Fibroblast of skin of right quadriceps (primary cell): ENCODE data around the gene DLX4.

Experiments
- DNase-seq: peaks from one replicate; pipeline ENCODE4 v3.0.0-alpha.2; 2013

Gene DLX4

DNA sequence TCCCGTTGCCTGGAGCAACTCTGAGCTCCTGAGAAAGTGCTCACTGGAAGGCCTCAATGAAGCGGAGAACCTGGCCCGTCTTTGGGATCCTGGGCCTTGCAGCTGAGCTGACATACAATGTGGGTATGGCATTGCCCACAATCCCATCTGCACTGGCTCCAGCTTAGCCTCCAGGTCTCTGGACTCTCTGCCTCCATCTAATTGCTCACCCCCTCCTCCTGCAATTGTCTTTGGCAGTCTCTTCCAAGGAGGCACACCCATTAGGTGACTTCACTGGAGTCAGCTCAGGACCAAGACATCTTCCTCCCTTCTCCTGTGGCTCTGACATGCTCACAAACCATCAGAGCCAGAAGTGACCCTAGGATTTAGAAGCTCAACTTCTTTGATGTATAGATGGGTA, 1.5 kb downstream of the DLX4 start:
- DNase-seq, result no peak

- DNase-seq, result no peak
These were observed 2.3 kb downstream of the DLX4 start for GRCh38 chr17:49971199-49971847.

DNA sequence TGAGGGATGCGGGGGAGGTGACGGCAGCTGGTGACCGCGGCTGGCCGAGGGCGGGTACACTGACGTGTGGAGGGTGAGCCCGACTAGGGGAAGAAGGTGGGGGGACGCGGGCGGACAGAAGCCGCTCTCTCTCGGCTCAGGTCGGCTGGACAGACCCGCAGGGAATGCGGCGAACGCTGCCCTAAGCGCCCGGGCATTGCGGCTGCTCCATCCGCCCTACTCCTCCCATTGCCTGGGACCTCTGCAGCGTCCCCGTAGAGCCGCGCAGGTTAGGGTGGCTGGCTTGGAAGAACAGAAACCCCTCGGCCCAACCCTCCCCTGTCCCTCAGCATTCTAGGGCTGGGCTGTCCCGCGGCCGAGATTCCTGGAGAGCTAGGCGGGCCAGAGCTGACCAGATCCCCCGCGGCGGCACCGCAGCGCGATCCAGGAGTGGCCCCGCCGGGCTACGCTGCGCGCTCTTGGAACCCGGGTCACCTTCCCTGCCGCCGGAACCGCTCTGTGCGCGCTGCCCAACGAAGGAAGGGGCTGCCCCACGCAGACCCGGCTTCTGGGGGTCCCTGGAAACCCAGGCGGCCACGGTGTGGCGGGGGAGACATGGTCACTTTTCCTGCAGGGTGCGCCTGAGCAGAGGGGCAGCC, 3.0 kb downstream of the DLX4 start:
- DNase-seq, result no peak

DNA sequence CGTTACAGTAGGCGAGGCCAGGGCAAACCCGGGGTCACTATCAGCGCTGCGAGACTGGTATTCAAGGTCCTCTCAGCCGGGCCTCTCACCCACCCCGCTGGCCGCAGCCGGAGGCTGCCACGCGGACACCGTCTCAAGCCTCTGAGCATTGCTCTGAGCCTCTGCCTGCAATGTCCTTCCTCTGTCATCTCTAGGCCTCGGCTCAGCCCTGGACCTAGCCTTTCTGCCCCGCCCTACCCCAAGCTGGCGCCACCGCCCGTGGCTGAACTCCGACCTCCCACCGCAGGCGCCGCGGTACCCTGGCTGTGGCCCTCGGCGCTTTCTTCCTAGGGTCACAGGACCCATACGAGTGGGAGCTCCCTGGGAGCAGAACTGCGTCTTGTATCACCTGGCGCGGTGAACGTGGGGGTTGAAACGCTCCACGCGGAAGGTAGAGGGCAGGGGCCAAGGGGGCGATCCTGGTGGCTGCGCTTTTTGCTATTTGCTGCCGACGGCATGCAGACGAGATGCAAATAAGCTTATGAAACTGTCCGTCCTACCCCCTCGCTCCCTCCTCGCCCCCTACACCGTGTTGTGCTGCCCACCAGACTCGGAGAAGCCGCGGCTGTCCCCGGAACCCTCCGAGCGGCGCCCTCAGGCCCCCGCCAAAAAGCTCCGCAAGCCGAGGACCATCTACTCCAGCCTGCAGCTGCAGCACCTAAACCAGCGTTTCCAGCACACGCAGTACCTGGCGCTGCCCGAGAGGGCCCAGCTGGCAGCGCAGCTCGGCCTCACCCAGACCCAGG, 3.7 kb downstream of the DLX4 start:
- DNase-seq, result no peak

DNA sequence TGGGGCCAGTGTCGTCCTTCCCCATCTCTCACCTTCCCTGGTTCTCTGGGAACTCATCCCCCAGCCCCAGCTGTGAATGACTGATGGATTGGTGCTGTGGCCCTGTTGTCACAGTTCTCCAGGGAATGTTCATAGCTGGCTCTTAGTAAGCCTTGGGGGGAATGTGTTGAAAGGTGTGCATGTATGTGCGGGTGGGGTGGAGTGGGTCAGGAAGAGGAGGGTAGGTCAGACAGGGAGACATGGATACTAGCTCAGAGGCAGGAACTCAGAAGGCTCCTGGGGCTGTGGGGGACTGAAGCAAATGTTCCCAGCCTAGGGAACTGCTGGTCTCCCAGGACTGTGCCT, 4.3 kb downstream of the DLX4 start:
- DNase-seq, result no peak

- no peak for DNase-seq
These were observed 6.5 kb downstream of the DLX4 start for GRCh38 chr17:49975531-49975930.

- DNase-seq, result no peak
These were observed 7.3 kb downstream of the DLX4 start for GRCh38 chr17:49976163-49976827.

DNA sequence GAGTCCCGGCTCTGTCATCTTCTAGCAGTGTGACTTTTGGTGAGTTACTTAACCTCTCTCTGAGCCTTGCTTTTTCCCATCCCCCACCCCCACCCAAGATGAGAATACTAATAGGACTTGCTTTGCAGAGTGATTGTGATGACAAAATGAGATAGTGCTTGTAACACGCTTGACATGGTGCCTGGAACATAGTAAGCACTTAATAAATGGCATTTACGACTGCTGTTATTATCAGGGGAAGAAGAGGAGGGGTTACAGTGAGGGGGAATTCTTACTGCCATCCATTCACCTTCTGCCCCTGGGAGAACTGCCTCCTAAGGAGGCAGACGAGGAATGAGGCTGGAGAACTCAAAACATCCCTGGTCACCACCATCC, 7.8 kb downstream of the DLX4 start:
- DNase-seq, result no peak

DNA sequence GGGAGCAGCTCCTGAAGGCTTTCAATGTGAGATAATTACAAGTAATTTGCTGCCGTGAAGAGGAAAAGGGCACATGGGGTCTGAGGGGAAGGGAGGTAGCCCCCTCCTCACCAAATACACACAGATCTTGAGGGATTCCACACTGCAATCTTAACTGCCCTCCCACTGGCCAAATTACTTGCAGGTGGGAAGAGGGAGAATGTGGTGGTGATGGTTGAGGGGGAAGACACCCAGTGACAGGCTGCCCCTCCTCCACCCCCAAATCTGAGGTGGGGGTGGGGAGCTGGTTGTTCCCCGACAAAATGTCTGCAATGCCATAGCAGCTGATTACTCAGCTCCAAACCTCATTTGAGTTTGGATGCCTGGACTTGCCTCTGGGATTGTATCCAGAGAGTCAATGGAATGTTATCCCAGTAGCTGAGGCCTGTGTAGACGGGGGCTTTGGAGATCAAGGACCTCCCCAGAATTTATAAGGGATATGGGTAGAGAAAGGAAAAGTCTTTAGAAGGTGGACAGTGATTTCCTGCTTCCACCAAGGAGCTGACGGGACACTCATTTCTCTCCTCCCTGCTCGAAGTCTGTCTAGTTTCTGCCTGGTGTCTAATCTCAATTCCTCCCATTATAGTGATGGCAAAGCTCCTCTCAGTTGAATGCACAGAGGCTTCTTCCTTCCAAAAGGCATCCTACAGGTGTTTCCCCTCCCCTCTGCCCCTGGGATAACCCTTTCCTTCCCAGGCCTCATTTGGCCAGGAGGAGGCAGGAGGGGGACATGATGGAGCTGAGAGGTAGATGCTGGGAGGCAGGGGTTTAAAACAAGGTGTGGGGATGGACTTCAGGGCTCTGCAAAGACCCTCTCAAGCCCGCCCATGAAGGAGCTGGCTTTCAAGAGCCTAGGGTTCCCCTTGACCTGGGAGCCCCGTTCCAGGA, 8.7 kb downstream of the DLX4 start:
- peak; percentile 14 for DNase-seq

- no peak for DNase-seq
These were observed 9.5 kb downstream of the DLX4 start for GRCh38 chr17:49978501-49978900.

DNA sequence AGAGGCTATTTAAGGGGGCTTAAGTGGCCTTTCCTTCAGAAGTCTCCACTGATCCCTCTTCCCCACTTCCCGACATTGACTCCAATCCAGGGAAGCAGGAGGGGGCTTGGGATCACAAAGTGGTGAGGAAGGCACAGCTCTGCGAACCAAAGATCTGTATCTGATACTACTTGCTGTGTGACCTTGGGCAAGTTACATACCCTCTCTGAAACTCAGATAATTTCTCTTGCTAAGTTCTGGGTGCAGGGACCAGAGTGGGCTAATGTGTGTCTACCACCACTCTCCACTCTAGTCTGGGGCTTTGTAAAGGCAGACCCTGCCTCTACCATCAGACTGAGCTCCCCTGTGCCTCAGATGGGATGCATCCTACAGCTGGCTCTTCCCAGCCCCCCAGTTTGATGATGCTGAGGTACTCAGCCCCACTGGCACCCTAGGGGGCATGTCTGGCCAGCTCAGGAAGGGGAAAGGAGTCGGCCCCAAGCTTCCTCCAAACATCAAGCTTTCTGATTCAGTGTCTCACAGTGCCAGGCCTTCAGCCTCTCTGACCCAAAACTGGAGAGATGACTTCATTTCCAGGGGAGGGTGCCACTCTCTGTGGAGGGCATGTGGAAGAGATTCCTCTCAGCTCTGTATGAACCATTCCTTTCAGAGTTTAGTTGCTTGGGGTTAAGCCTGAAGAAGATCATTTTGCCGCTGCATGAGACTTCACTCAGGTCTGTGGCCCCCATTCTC, 10.9 kb downstream of the DLX4 start:
- DNase-seq, result no peak

DNA sequence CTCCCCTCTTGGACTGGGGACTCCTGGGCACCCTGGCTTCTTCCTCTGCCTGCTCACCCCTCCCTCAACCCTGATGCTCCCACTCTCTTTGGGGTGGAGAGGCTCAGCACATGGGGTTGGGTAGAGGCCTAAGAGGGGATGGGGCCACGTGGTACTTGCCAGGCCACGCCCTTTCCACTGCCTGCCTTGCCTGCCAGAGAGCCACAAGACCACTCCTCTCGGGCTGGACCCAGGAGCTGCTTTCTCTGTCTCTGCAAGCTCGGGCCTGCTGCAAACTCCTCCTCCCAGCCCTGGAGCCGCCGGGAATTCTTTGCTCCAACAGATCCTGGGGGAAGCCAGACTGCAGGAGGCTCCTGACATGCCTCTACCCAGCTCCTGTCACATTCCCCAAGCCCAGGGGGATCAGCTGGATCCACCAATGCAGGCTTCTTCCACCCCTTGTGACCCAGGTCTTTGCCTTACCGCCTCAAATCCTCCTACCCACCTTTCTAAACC, 11.8 kb downstream of the DLX4 start:
- DNase-seq, result no peak

GRCh38 chr17:49984283-49984682, 15.3 kb downstream of the DLX4 start:
- no peak for DNase-seq

GRCh38 chr17:49984776-49985175, 15.8 kb downstream of the DLX4 start:
- DNase-seq, result no peak

DNA sequence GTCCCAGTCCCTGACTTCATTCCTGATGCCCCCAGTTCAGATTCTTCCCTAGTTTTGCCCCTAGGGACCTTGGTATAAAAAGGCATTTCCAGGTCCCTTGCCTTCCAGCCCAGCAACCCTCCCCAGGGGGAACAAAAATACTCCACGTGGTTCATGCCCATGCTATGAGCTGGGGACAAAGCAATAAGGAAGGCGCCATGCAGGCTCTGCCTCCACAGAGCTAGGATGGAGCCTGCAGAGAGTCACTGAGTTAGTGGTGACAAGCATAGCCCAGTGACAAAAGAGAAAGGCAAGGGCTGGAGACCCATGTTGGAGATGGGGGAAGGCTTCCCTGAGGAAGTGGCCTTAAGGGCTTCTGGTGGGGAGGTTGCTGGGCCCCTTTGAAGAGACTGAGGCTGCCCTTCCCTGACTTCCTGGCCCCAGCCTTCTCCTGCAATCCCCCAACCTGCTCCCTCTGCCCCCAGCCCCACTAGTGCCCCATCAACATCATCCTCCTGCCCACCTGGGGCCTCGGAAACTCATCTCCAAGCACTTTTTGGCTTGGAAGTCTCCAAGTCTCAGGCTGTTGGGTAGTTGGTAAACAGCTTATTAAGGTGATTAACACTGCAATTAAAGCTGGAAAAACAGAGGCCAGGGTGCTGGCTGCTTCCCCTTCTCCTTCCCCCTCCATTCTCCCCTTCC, 16.5 kb downstream of the DLX4 start:
- DNase-seq, result no peak

DNA sequence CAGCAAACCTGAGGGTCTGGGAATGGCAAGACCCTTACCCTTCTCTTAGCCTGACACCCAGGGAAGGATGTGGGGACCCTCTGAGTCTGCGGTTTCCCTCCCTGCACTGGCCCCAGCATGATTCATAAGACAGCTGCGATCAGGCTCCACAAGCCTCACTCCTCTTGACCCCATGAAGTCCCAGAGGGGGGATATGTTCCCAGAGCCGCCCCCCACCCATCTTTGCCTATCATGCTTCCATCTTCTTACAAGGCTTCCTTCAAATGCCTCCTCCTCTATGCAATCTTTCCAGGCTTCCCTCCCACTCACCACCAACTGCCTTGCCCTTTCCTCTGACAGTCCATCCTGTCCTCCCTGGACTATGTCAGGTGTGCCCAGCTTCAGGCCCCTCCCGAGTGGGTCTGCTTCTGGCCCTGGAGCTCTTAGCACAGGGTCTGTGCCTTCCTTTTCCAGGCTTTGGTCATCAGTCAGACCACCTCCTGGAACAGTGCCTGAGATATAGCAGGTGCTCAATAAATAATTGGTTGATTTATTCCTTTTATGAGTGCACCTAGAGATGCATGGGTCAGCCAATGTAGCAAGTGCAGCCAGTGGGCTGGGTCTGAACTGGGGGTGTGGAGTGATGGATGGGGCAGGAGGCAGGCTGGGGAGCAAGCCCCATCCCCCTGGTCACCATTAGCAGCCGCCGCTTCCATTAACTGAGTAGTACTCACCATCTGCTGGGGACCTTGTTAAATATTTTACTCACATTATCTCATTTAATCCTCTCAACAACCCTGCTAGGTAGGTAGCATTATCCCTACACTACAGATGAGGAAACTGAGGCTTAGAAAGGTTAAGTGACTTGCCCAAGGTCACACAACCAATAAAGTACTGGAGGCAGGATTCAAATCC, 17.7 kb downstream of the DLX4 start:
- DNase-seq, result no peak

DNA sequence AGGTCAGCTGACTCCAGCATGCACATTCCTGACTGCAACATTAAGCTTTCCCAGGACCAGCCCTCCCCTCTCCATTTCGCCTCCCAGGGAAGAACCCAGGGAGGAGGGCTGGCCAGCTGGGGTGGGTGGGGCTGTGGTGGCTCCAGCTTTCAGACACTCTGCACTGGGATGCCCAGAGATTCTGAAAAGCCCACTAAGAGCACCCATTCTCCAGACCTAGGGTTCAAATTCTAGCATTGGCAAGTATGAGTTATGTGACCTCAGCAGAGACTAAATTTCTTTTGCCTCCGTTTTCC, 18.2 kb downstream of the DLX4 start:
- DNase-seq, result no peak

- DNase-seq, result no peak
These were observed 18.9 kb downstream of the DLX4 start for GRCh38 chr17:49987681-49988441.

DNA sequence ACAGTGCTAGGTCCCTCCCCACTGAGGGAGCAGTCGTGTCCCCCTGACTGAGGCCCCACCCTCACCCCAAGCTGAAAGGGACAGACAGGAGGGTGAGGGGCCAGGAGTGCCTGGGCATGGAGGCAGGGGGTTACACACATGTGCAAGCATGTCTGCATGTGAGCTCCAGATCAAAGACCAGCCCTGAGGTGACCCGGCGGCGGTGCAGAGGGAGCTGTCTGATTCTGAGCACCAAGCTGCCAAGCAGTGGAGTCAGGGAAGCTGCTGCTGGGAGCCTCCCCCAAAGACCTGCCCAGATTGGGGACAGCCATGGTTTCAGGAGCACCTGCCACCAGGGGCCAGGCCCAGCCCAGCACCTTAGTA, 20.5 kb downstream of the DLX4 start:
- DNase-seq, result no peak

DNA sequence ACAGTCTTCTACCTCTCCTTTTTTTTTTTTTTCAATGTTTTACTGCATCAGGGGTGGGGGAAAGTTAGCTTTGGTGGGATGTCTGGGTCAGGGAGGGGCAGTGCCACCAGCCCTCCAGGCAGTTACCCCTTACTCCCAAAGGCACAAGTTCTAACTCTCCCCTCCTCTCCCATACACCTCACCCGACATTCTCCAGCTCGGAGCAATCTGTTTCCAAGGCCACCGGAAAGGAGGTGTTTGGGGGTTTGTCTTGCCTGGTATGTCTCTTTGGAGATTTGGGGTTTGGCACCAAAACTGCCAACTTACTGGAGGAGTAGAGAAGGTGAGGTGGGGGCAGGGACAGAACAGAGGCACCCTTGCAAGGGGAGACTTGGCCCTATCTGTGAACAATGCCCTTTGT, 21.3 kb downstream of the DLX4 start:
- no peak for DNase-seq
